BE2C (cell line): ENCODE data around the gene TLL2.

Experiments used
- DNase-seq: peaks from one replicate; pipeline ENCODE4 v3.0.0-alpha.2; 2020
- H3K27me3 ChIP-seq: fragments of 250-450 bp; sonication (Bioruptor Pico); 2 replicates; pipeline ENCODE4 v1.5.1; 2020; ENCODE audit warnings: mild to moderate bottlenecking
- H3K36me3 ChIP-seq: fragments of 250-450 bp; sonication (Bioruptor Pico); 2 replicates; pipeline ENCODE4 v1.5.1; 2020; ENCODE audit warnings: mild to moderate bottlenecking
- H3K4me1 ChIP-seq: fragments of 250-450 bp; sonication (Bioruptor Pico); 2 replicates; pipeline ENCODE4 v1.5.1; 2020
- H3K4me3 ChIP-seq: 2 replicates; pipeline ENCODE4 v1.5.1; 2011; ENCODE audit warnings: low read depth, low read length
- H3K9me3 ChIP-seq: fragments of 250-450 bp; sonication (Bioruptor Pico); 2 replicates; pipeline ENCODE4 v1.5.1; 2020
- TF ChIP-seq, protein P1 (sequence below): IDR thresholded peaks from 2 replicates; pipeline ENCODE4 v1.5.1; 2012; ENCODE audit warnings: mild to moderate bottlenecking, low read depth, low read length

TLL2 gene

GRCh38 chr10:96482815-96483588, 30.7 kb downstream of the TLL2 start:
- no peaks in the 10 kb centered on the region for H3K4me1 ChIP-seq
- TF ChIP-seq, protein P1, sequence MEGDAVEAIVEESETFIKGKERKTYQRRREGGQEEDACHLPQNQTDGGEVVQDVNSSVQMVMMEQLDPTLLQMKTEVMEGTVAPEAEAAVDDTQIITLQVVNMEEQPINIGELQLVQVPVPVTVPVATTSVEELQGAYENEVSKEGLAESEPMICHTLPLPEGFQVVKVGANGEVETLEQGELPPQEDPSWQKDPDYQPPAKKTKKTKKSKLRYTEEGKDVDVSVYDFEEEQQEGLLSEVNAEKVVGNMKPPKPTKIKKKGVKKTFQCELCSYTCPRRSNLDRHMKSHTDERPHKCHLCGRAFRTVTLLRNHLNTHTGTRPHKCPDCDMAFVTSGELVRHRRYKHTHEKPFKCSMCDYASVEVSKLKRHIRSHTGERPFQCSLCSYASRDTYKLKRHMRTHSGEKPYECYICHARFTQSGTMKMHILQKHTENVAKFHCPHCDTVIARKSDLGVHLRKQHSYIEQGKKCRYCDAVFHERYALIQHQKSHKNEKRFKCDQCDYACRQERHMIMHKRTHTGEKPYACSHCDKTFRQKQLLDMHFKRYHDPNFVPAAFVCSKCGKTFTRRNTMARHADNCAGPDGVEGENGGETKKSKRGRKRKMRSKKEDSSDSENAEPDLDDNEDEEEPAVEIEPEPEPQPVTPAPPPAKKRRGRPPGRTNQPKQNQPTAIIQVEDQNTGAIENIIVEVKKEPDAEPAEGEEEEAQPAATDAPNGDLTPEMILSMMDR = no peak
- no peak overlapping the region for H3K4me3 ChIP-seq
- no peaks in the 10 kb centered on the region; the same call in 1 of the 2 replicates for H3K27me3 ChIP-seq
- no peak for DNase-seq
- H3K36me3 ChIP-seq = no peaks in the 10 kb centered on the region
- H3K9me3 ChIP-seq = no peaks in the 10 kb centered on the region

DNA sequence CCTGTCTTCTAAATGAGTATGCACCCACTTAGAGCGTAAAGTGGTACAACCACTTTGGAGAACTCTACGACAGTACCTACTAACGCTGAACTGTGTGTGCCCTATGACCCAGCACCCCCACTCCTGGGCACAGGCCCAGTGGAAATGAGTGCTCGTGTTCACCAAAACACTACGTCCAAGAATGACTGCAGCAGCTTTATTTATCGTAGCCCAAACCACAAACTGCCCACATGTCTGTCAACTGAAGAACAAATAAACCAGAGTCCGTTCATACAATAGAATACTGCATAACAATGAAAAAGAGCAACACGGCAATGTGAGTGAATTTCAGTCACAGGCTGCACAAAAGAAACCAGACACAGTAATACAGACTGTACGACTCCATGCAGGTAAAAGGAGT, 35.4 kb downstream of the TLL2 start:
- H3K36me3 ChIP-seq = no peaks in the 10 kb centered on the region
- TF ChIP-seq, protein P1 = no peak
- DNase-seq = no peak
- no peak overlapping the region for H3K4me3 ChIP-seq
- H3K27me3 ChIP-seq = no peaks in the 10 kb centered on the region; the same call in 1 of the 2 replicates
- H3K9me3 ChIP-seq = no peaks in the 10 kb centered on the region
- no peaks in the 10 kb centered on the region for H3K4me1 ChIP-seq

DNA sequence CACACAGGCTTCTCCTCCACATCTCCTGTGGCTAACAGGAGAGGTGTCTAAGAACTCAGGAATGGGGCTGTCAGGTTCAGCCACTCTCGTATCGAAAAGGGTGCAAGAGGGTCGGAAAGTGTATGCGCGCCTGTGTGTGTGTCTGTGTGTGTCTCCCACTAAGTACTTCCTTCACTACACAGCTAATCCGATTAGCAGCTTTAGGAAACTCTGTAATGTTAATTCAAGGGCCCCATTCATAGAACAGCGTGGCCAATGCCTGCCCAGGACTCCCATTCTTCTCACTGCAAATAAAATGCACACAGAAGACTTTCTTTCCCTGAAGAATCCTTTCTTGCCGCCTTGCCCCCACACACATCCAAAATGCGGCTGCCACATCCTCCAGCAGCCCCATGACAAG, 39.9 kb downstream of the TLL2 start:
- no peak for DNase-seq
- TF ChIP-seq, protein P1 = no peak
- Histone ChIP-seq H3K9me3 (no peaks in the 10 kb centered on the region), H3K4me1 (no peaks in the 10 kb centered on the region), H3K27me3 (no peaks in the 10 kb centered on the region), H3K4me3 (no peak overlapping the region), H3K36me3 (no peaks in the 10 kb centered on the region)

- peak; percentile 55 for DNase-seq
- no peaks in the 10 kb centered on the region for H3K4me1 ChIP-seq
- H3K36me3 ChIP-seq = no peaks in the 10 kb centered on the region
- H3K4me3 ChIP-seq = no peak overlapping the region
- H3K9me3 ChIP-seq = no peaks in the 10 kb centered on the region
- TF ChIP-seq, protein P1 = peak; percentile 68
- no peaks in the 10 kb centered on the region for H3K27me3 ChIP-seq
Measured at GRCh38 chr10:96470116-96470743, 43.5 kb downstream of the TLL2 start.

DNA sequence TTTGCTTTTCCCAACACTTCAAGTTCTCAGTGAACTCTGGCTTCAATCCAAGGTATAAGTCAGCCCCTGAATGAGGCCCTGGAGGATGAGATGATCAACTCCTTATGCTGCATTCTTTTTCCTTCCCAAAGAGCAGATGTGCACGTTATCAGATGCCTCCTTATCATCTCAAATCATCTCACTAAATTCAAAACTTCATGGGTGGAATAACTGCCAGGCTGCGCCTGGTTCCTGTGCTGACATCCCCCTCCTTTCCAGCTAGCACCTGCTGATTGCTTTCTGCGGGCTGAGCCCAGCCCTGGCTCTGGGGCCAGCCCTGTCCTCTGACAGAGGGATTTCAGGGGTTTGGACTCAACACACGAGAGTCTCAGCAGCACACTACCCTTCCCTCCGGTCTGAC, 44.9 kb downstream of the TLL2 start:
- Histone ChIP-seq H3K9me3 (no peaks in the 10 kb centered on the region), H3K4me3 (no peak overlapping the region), H3K4me1 (no peaks in the 10 kb centered on the region), H3K27me3 (no peaks in the 10 kb centered on the region), H3K36me3 (no peaks in the 10 kb centered on the region)
- TF ChIP-seq, protein P1 = no peak
- no peak for DNase-seq

- TF ChIP-seq, protein P1 = no peak
- no peak for DNase-seq
- H3K9me3 ChIP-seq = no peaks in the 10 kb centered on the region
- no peaks in the 10 kb centered on the region for H3K36me3 ChIP-seq
- H3K27me3 ChIP-seq = no peaks in the 10 kb centered on the region
- no peak overlapping the region for H3K4me3 ChIP-seq
- no peaks in the 10 kb centered on the region for H3K4me1 ChIP-seq
Measured at GRCh38 chr10:96465599-96465998, 48.1 kb downstream of the TLL2 start.
